SK-N-SH (cell line): ENCODE results near the gene SLC18A2. TPM values are rescaled to one million over a fixed set of nuclear protein-coding genes. Genes with fewer than 3 reads are reported as not detected.

Experiments used
- CTCF ChIA-PET: fragments of 300-600, 350-600 bp; formaldehyde crosslinking; extraction: SDS; loops from one replicate; lab custom pipeline; 2021; lab: Yijun Ruan, JAX
- POLR2A ChIA-PET: fragments of 350-600 bp; sonication (Branson Sonifier 250); formaldehyde crosslinking; extraction: SDS; loops from one replicate; lab custom pipeline; 2020; ENCODE audit warnings: antibody characterized with exemption, inconsistent platforms; lab: Yijun Ruan, JAX
- DNase-seq: peaks from one replicate; pipeline ENCODE4 v3.0.0; 2012
- H2AFZ ChIP-seq: fragments of 200-600 bp; sonication (generic); 2 replicates; pipeline ENCODE4 v1.8.1; 2016; ENCODE audit warnings: antibody characterized with exemption, mild to moderate bottlenecking, low read depth
- H3F3A ChIP-seq: fragments of 200-600 bp; sonication (generic); replicated peaks from 2 replicates; pipeline ENCODE3; 2016; ENCODE audit warnings: antibody characterized with exemption, mild to moderate bottlenecking; ENCODE audit not compliant: insufficient read depth
- H3K27ac ChIP-seq, 2 experiments: fragments of 200-500 bp in 1 of 2; fragments of 200-600 bp in 1 of 2; sonication (Bioruptor generic) in 1 of 2; sonication (generic), shearing (Covaris generic) in 1 of 2; 2 replicates each; pipeline versions ENCODE4 v1.5.1 to v1.6.1; 2014 to 2016; ENCODE audit warnings: low read depth in 2 of 2, inconsistent platforms in 1 of 2, low read length in 1 of 2, mild to moderate bottlenecking in 1 of 2, mixed read lengths in 1 of 2
- H3K27me3 ChIP-seq: fragments of 200-600 bp; sonication (generic), shearing (Covaris generic); 2 replicates; pipeline ENCODE4 v1.6.1; 2016; ENCODE audit warnings: mixed run types; ENCODE audit not compliant: insufficient read depth
- H3K36me3 ChIP-seq, 2 experiments: fragments of 200-500 bp in 1 of 2; fragments of 200-600 bp in 1 of 2; sonication (Bioruptor generic) in 1 of 2; sonication (generic) in 1 of 2; replicated peaks in 1 of 2; 2 replicates each; pipeline versions ENCODE3 to v1.5.1; 2014 to 2016; ENCODE audit warnings: low read length in 1 of 2, mild to moderate bottlenecking in 1 of 2; ENCODE audit not compliant: insufficient read depth in 2 of 2, control insufficient read depth in 1 of 2
- H3K4me1 ChIP-seq, 2 experiments: fragments of 200-500 bp in 1 of 2; fragments of 200-600 bp in 1 of 2; sonication (Bioruptor generic) in 1 of 2; sonication (generic), shearing (Covaris generic) in 1 of 2; 2 replicates each; pipeline versions ENCODE4 v1.5.1 to v1.6.1; 2014 to 2016; ENCODE audit warnings: low read depth in 1 of 2, low read length in 1 of 2, mixed run types in 1 of 2; ENCODE audit not compliant: insufficient read depth in 2 of 2, control insufficient read depth in 1 of 2
- H3K4me2 ChIP-seq: fragments of 200-600 bp; sonication (generic), shearing (Covaris generic); 2 replicates; pipeline ENCODE4 v1.6.1; 2017; ENCODE audit warnings: mixed run types
- H3K4me3 ChIP-seq, 2 experiments: fragments of 200-500 bp in 1 of 2; fragments of 200-600 bp in 1 of 2; sonication (Bioruptor generic) in 1 of 2; sonication (generic), shearing (Covaris generic) in 1 of 2; 2 replicates each; pipeline versions ENCODE4 v1.5.1 to v1.8.1; 2014 to 2016; ENCODE audit warnings: low read depth in 2 of 2, inconsistent platforms in 1 of 2, low read length in 1 of 2, mild to moderate bottlenecking in 1 of 2, mixed read lengths in 1 of 2, moderate library complexity in 1 of 2
- H3K79me2 ChIP-seq: fragments of 200-600 bp; sonication (generic); 2 replicates; pipeline ENCODE4 v1.8.1; 2017; ENCODE audit warnings: mild to moderate bottlenecking; ENCODE audit not compliant: insufficient read depth
- H3K9ac ChIP-seq: fragments of 200-600 bp; sonication (generic); 2 replicates; pipeline ENCODE4 v1.6.1; 2017; ENCODE audit warnings: mixed run types
- H3K9me2 ChIP-seq: fragments of 200-600 bp; sonication (generic); 2 replicates; pipeline ENCODE4 v1.6.1; 2017; ENCODE audit warnings: mixed run types
- H3K9me3 ChIP-seq: fragments of 200-600 bp; sonication (generic); 2 replicates; pipeline ENCODE4 v1.6.1; 2017; ENCODE audit warnings: mixed run types, mild to moderate bottlenecking, moderate library complexity
- H4K20me1 ChIP-seq: fragments of 200-600 bp; sonication (generic); 2 replicates; pipeline ENCODE4 v1.6.1; 2017; ENCODE audit warnings: mild to moderate bottlenecking, mixed run types; ENCODE audit not compliant: insufficient read depth
- CHD2 ChIP-seq: fragments of 150-350 bp; IDR thresholded peaks from 2 replicates; pipeline ENCODE4 v1.6.1; 2018; ENCODE audit warnings: low read length; ENCODE audit not compliant: partially characterized antibody
- ELF1 ChIP-seq: IDR thresholded peaks from 2 replicates; pipeline ENCODE4 v1.4.0; 2012
- EP300 ChIP-seq, 2 experiments: IDR thresholded peaks; 2 replicates each; pipeline versions ENCODE4 v1.4.0 to v1.6.1; 2012; ENCODE audit warnings: borderline replicate concordance in 1 of 2, low read depth in 1 of 2, low read length in 1 of 2
- FOSL2 ChIP-seq: IDR thresholded peaks from 2 replicates; pipeline ENCODE4 v1.4.0; 2012; ENCODE audit warnings: low read depth, mild to moderate bottlenecking, moderate library complexity, borderline replicate concordance
- FOXJ3 ChIP-seq: sonication (generic); formaldehyde crosslinking; IDR thresholded peaks from 2 replicates; pipeline ENCODE4 v1.5.1; 2020; ENCODE audit warnings: mild to moderate bottlenecking, missing genetic modification reagents
- FOXM1 ChIP-seq: IDR thresholded peaks from 2 replicates; pipeline ENCODE4 v1.4.0; 2012; ENCODE audit warnings: low read depth, mild to moderate bottlenecking
- GABPA ChIP-seq: IDR thresholded peaks from 2 replicates; pipeline ENCODE4 v1.4.0; 2012; ENCODE audit warnings: low read depth, mild to moderate bottlenecking
- GATA2 ChIP-seq: sonication (generic); formaldehyde crosslinking; IDR thresholded peaks from 2 replicates; pipeline ENCODE4 v1.5.0; 2020; ENCODE audit warnings: mild to moderate bottlenecking, missing genetic modification reagents
- JUND ChIP-seq: IDR thresholded peaks from 2 replicates; pipeline ENCODE4 v1.4.0; 2012
- MAX ChIP-seq: IDR thresholded peaks from 2 replicates; pipeline ENCODE4 v1.4.0; 2012; ENCODE audit warnings: low read depth
- MEF2A ChIP-seq: IDR thresholded peaks from 2 replicates; pipeline ENCODE4 v1.4.0; 2012; ENCODE audit warnings: low read depth, borderline replicate concordance
- MXI1 ChIP-seq: IDR thresholded peaks from 2 replicates; pipeline ENCODE4 v1.6.1; 2012; ENCODE audit warnings: mild to moderate bottlenecking, low read depth, low read length, improper control_type of control experiment
- NRF1 ChIP-seq: IDR thresholded peaks from 2 replicates; pipeline ENCODE4 v1.6.1; 2012; ENCODE audit warnings: low read depth, mild to moderate bottlenecking, low read length
- POLR2AphosphoS5 ChIP-seq: IDR thresholded peaks from 2 replicates; pipeline ENCODE4 v1.6.1; 2012; ENCODE audit warnings: low read depth, low read length
- RAD21 ChIP-seq: IDR thresholded peaks from 2 replicates; pipeline ENCODE4 v1.6.1; 2012; ENCODE audit warnings: mild to moderate bottlenecking, low read length
- RCOR1 ChIP-seq: fragments of 150-350 bp; IDR thresholded peaks from 2 replicates; pipeline ENCODE4 v1.6.1; 2017; ENCODE audit warnings: antibody characterized with exemption, low read length
- REST ChIP-seq: IDR thresholded peaks from 2 replicates; pipeline ENCODE4 v1.6.1; 2012; ENCODE audit warnings: mild to moderate bottlenecking, low read depth, low read length, moderate library complexity
- RFX5 ChIP-seq: IDR thresholded peaks from 2 replicates; pipeline ENCODE4 v1.6.1; 2012; ENCODE audit warnings: mild to moderate bottlenecking, improper control_type of control experiment, low read length
- RXRA ChIP-seq: IDR thresholded peaks from 2 replicates; pipeline ENCODE4 v1.4.0; 2012; ENCODE audit warnings: low read depth, mild to moderate bottlenecking, borderline replicate concordance
- SIN3A ChIP-seq: IDR thresholded peaks from 2 replicates; pipeline ENCODE4 v1.6.1; 2012; ENCODE audit warnings: low read depth, mild to moderate bottlenecking, low read length, moderate library complexity, borderline replicate concordance
- TAF1 ChIP-seq: IDR thresholded peaks from 2 replicates; pipeline ENCODE4 v1.6.1; 2012; ENCODE audit warnings: low read depth, mild to moderate bottlenecking, low read length, moderate library complexity, borderline replicate concordance
- TCF12 ChIP-seq: IDR thresholded peaks from 2 replicates; pipeline ENCODE4 v1.4.0; 2012
- TEAD4 ChIP-seq: IDR thresholded peaks from 2 replicates; pipeline ENCODE4 v1.4.0; 2012; ENCODE audit warnings: mild to moderate bottlenecking, borderline replicate concordance; ENCODE audit not compliant: insufficient read depth
- USF2 ChIP-seq: fragments of 150-350 bp; IDR thresholded peaks from 2 replicates; pipeline ENCODE4 v1.6.1; 2017; ENCODE audit warnings: antibody characterized with exemption, low read length, low read depth, borderline replicate concordance
- YY1 ChIP-seq: IDR thresholded peaks from 2 replicates; pipeline ENCODE4 v1.4.0; 2012; ENCODE audit warnings: low read depth, mild to moderate bottlenecking
- WGBS: methylation state at CpG from one replicate; pipeline ENCODE4 v1.1.6; 2017; ENCODE audit warnings: low lambda C conversion rate; 5-methylcytosine and 5-hydroxymethylcytosine counted together
- polyA plus RNA-seq, 3 experiments: library from polyadenylated mRNA; depleted of rRNA; stranded (reverse); fragments of >200 nt; gene quantifications; 2 replicates each; pipeline ENCODE4 v1.2.3, GENCODE V29; 2012

The SLC18A2 gene
- polyA plus RNA-seq, 1 of the 3 experiments (the other 2 are of a cell fraction): not detected

- no peak overlapping the region for H3K9ac ChIP-seq
- no peak for DNase-seq
- no peak overlapping the region for H2AFZ ChIP-seq
- WGBS: 64% methylated on average over 4 of the region's 4 CpGs
- H3K4me1 ChIP-seq: peaks cover 0 to 24% of the 10 kb centered on the region in 2 experiments; a peak in 1 of 4 replicates
- H3F3A ChIP-seq: no peaks in the 10 kb centered on the region
- no peaks in the 10 kb centered on the region; the same call in 1 of the 2 replicates for H3K27me3 ChIP-seq
- POLR2A ChIA-PET: no interaction called here
- H3K4me3 ChIP-seq: no peak overlapping the region
- no peaks in the 10 kb centered on the region for H3K9me3 ChIP-seq
- CTCF ChIA-PET: no interaction called here
- TF ChIP-seq GABPA (no peak), TCF12 (no peak), MXI1 (no peak), REST (no peak), FOSL2 (no peak), RAD21 (no peak), MAX (no peak), MEF2A (no peak), RCOR1 (no peak), ELF1 (no peak), RFX5 (no peak)
- H3K27ac ChIP-seq: no peak overlapping the region
- no peaks in the 10 kb centered on the region for H3K79me2 ChIP-seq
- no peaks in the 10 kb centered on the region for H4K20me1 ChIP-seq
- no peaks in the 10 kb centered on the region for H3K9me2 ChIP-seq
- H3K36me3 ChIP-seq: no peaks in the 10 kb centered on the region
- no peak overlapping the region for H3K4me2 ChIP-seq
These were observed 19.2 kb downstream of the SLC18A2 start for GRCh38 chr10:117260084-117260483.

DNA sequence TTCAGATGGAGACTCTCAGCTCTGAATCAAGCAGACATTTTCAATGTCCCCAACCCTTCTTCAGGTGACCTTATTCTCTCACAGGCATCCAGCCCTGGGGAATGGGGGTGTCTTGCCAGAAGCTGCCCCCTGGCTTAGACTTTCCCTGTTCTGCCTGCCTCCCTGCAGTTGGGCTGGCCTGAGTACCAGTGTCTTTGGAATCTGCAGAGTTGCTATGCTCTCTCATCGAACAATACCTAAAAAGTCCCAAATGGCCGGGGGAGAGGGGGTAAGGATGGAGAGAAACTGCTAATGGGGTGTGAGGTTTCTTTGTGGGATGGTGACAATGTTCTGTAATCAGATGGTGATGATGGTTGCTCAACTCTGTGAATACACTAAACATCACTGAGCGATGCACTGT is 20.6 kb downstream of the SLC18A2 start:
- H3K9me3 ChIP-seq: no peaks in the 10 kb centered on the region
- H3K27me3 ChIP-seq: no peaks in the 10 kb centered on the region; the same call in 1 of the 2 replicates
- DNase-seq: no peak
- no peaks in the 10 kb centered on the region for H4K20me1 ChIP-seq
- ChIA-PET CTCF (interaction anchor here (0.6 to 2.6 kb wide), 2 partner anchors 45 to 1087 kb away, joined by 3 to 18 read pairs; no protein-coding TSS in a partner anchor), POLR2A (no interaction called here)
- H2AFZ ChIP-seq: no peak overlapping the region
- WGBS: 64% methylated on average over 3 of the region's 3 CpGs
- H3K4me1 ChIP-seq: peaks cover 0 to 30% of the 10 kb centered on the region in 2 experiments; a peak in 1 of 4 replicates
- H3K27ac ChIP-seq: no peak overlapping the region
- no peaks in the 10 kb centered on the region for H3K79me2 ChIP-seq
- H3F3A ChIP-seq: no peaks in the 10 kb centered on the region
- no peak overlapping the region for H3K4me3 ChIP-seq
- H3K36me3 ChIP-seq: no peaks in the 10 kb centered on the region
- no peaks in the 10 kb centered on the region for H3K9me2 ChIP-seq
- no peak overlapping the region for H3K9ac ChIP-seq
- no peak overlapping the region for H3K4me2 ChIP-seq
- TF ChIP-seq CHD2 (no peak), TCF12 (no peak), JUND (no peak), USF2 (no peak), POLR2AphosphoS5 (no peak), EP300 (IDR thresholded peaks at IDR 0.05; ENCODE audit: borderline replicate concordance in 1 of 2, low read depth in 1 of 2, low read length in 1 of 2) (no peak), RFX5 (no peak), GATA2 (CRISPR knock-in tag) (no peak), FOXJ3 (CRISPR knock-in tag) (no peak), NRF1 (no peak), RXRA (no peak), TEAD4 (no peak), FOSL2 (no peak), FOXM1 (no peak), GABPA (no peak), YY1 (no peak), SIN3A (no peak), MAX (no peak), TAF1 (no peak)
